A673 (cell line): ENCODE results near the gene COL4A4.

Experiments used
- EZH2 ChIP-seq: fragments of 200-600 bp; sonication (generic); IDR thresholded peaks from 2 replicates; pipeline ENCODE4 v1.6.1; 2017; ENCODE audit warnings: borderline replicate concordance, low read depth, mild to moderate bottlenecking, mixed read lengths, antibody characterized with exemption, low read length; ENCODE audit not compliant: poor library complexity, severe bottlenecking
- TF ChIP-seq, protein P1 (sequence below): fragments of 300-800, 200-600 bp; sonication (generic); conservative IDR thresholded peaks from 2 replicates; pipeline ENCODE4 v1.5.1; 2017; ENCODE audit warnings: low read depth, mild to moderate bottlenecking, antibody characterized with exemption, low read length, moderate library complexity, mixed read lengths

DNA sequence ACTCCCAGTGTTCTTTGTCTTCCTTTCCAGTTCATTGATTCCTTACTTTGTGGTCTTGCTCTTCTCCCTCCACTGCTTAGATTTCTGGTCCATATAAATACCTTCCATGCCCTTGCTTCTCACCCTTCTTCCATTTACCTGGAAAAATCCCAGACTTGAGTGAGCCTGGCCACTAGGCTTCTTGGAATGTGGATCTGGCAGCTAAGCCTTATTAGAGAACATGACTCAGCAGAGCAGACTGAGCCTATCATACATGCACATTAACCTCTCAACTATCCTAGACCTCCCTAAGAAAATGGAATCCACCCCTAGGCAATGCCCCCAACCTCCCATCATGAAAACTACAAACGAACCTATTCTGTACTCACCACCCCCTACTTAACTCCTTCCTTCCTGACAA, 200.5 kb downstream of the COL4A4 start:
- TF ChIP-seq, protein P1, sequence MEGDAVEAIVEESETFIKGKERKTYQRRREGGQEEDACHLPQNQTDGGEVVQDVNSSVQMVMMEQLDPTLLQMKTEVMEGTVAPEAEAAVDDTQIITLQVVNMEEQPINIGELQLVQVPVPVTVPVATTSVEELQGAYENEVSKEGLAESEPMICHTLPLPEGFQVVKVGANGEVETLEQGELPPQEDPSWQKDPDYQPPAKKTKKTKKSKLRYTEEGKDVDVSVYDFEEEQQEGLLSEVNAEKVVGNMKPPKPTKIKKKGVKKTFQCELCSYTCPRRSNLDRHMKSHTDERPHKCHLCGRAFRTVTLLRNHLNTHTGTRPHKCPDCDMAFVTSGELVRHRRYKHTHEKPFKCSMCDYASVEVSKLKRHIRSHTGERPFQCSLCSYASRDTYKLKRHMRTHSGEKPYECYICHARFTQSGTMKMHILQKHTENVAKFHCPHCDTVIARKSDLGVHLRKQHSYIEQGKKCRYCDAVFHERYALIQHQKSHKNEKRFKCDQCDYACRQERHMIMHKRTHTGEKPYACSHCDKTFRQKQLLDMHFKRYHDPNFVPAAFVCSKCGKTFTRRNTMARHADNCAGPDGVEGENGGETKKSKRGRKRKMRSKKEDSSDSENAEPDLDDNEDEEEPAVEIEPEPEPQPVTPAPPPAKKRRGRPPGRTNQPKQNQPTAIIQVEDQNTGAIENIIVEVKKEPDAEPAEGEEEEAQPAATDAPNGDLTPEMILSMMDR = no peak
- TF ChIP-seq EZH2 = no peak
